NCI-H2029 treated with DMSO at 0.1 percent for 48 hours (cell line): ENCODE measurements around the gene TRAF3IP1.
"Not testable (repeated sequence)": the region's sequence is repeated elsewhere in the genome, so short reads cannot be mapped to it uniquely, and the experiment has no call there.

Source experiments
- DNase-seq: peaks from one replicate; lab custom pipeline; 2025; lab: John Stamatoyannopoulos, UW

The TRAF3IP1 gene

DNA sequence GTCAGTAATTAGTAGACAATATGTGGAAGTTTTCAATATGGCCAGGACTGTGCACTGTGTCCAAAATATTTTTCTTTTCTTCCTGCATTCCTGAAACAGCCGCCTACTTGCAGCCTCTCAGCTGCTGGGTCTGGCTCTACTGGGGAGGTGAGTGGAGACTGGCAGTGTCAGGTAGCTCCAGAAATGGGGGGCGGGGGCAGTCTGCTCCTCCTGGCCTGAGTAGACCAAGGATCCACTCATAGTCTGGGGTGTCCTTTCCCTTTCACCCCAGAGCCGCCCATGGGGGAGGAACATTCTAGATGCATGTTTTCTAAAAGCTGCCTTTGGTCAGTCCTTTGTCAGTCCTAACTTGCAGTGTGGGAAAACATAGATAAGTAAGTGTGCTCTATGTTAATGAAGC lies 23.7 kb downstream of the TRAF3IP1 start:
- DNase-seq, result no peak

DNA sequence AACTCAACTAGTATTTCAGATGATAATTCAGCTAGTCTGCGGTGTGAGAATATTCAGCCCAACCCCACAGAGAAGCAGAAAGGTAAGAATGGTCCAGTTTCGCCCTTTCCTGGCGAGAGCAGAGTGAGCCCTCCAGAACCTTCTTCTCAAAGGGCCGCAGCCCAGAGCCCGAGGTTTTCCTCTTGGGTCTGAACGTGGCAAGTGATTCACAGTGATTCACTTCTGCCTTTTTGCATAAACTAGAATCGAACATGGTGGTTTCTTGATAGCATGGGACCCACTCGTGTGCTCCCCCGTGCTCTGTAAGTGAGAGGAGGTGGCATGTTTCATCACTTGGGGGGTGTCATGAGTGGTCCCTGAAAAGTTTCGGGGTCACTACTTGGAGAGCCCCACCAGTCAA lies 24.2 kb downstream of the TRAF3IP1 start:
- no peak for DNase-seq

DNA sequence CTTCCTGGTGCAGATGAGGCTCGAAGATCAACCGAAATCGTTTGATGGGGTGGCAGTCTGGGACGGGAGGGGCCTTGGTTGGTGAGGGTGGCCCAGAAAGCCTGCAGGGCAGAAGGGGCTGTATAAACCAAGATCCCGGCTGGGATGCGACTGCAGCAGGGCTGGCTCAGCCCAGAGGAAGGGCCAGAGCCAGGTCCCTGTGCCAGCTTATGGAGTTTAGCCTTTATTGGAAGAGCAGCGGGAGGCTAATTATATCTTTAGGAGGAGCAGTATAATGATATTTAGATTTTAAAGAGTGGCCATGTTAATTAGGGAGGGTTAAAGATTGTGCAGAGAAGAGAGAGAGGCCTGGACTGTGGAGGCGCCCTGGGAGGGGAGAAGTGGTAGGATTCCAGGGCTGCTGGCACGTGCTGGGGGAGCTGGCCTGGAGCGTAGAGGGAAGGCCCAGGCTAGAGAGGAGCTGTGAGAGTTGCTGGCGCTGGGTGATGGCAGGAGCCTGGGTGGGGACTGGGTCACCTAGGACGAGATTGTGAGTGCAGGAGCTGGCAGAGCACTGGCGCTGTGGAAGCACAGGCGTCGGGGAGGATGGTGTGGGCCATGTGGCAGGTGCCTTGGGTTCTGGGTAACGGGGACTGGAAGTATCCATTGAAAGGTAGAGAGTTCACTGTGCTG lies 25.1 kb downstream of the TRAF3IP1 start:
- DNase-seq, result no peak

DNA sequence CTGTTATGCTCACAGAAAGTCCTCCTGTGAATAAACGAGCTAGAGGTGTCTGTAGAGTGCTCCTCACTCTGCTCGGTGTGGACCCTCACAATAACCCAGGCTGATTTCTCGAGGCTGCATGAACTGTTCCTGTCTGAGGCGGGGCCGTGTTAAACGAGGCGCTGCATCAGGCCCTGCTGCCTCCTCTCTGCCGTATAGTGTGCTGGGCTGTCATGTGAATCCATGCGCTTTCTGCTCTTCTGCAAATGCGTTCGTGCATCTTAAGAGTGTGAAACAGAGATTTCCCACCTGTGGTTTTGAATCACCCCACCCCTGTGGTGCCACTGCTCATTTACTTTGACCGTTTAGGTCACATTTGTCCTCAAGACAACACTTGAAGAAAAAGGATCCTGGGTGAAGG lies 26.2 kb downstream of the TRAF3IP1 start:
- DNase-seq, result no peak

DNA sequence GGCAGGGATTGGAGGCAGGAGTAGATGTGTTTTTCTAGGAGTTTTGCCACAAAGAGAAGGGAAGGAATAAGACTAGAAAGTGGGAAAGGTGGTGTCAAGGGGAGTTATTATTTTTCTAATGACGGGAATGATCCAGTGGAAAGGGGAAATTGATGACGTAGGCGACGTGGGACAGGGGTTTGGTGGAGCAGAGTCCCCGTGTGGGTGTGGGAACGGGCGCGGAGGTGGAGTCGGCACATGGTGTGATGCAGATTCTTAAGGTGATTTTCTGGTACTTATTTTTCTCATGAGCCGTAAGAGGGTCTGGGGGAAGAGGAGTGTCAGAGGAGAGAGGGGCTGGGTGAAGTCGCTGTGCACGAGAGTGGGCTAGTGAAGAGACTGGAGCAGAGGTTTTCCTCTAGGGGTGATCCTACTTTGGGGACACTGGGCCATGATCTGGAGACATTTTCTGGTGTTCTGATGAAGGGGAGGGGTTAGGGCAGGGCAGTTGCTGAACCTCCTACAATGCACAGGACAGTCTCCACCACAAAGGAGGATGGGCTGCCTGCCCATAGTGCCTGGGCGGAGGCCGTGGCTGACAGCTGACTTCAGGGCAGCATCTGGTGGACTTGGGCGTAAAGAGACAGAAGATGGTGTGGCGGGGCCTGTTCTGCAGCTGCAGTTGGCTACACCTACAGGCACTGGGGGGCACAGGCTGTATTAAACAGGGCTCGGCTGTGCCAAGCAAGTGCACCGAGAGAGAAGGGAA lies 30.0 kb downstream of the TRAF3IP1 start:
- no peak for DNase-seq

DNA sequence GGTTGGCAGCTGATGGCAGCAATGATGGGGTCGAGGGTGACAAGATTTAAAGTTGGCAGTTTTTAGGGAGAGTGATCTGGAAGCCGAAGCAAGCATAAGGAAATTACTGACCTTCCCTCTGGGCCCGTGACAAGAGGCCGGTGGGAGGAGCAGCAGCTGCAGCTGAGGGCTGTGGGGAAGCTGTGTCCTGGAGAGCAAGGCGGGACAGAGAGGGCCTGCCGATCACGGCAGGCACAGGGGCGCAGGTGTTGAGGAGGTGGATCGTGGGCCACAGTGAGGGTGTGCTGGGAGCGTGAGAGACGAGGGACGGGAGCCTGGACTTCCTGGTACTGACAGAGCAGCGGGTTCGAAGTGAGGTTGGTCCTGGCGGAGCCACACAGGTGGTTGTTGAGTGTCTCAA lies 31.0 kb downstream of the TRAF3IP1 start:
- no peak for DNase-seq

DNA sequence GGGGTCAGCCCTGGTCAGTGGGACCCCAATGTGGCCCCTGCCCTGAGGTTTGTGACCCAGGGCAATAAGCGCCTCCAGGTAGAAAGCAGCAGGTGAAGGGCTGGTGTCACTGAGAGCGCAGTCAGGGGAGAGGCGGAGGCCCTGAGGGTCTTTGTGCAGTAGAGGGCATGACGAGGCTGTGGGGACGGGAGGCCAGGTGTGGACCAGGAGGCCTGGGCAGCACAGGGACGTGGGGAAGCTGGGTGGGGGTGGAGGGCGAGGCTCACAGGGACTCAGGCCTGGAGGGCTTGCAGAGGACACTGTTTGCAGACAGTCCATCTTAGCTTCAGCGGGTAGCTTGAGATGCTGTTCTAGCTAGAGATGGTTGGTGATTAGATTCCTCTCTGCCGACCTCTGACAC lies 32.0 kb downstream of the TRAF3IP1 start:
- no peak for DNase-seq

DNA sequence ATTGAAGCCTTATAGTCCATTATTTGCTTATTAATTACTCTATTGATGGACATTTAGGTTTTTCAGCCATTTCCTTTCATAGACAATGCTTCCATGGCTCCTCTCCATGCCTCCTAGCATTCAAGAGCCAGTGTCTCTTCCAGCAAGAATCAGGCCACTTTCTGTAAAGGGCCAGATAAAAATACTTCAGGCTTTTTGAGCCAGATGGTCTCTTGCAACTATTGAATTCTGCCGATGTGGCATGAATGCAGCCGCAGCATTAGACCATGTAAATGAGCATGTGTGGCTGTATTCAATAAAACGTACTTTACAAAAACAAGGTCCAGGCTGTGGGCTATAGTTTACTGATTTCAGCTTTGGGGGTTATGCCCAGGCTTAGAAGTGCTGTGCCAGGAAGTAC lies 38.5 kb downstream of the TRAF3IP1 start:
- DNase-seq, result no peak

DNA sequence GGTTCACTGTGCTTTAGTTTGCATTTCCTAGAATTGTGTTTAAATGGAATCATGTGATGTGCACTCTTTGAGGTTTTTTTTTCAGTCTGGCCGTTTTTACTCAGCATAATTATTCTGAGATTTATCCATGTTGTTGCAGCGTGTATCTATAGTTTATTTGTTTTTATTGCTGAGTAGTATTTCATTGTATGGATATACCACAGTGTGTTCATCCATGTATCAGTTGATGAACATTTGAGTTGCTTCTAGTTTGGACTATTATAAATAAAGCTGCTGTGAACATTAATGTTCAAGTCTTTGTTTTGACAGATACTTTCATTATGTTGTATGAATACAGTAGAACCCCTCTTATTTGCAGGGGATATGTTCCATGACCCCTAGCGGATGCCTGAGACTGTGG lies 39.1 kb downstream of the TRAF3IP1 start:
- DNase-seq, result no peak

DNA sequence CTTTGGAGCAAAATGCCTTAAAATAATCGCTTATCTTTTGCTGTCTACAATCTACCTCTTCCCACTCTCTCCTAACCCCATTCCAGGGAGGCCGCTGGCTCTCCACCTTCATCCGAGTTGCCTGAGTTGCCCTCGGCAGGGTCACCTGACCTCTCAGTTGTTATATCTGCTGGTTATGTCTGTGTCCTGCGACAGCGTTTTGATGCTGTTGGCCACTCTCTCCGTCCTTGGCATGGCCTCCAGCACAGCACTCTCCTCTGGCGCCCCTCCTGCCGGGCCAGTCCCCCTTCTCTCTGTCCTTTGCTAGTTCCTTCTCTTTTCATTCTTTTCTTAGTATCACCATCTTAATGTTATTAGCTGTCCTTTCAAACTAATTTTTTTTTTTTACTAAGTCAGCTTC lies 41.6 kb downstream of the TRAF3IP1 start:
- no peak for DNase-seq

DNA sequence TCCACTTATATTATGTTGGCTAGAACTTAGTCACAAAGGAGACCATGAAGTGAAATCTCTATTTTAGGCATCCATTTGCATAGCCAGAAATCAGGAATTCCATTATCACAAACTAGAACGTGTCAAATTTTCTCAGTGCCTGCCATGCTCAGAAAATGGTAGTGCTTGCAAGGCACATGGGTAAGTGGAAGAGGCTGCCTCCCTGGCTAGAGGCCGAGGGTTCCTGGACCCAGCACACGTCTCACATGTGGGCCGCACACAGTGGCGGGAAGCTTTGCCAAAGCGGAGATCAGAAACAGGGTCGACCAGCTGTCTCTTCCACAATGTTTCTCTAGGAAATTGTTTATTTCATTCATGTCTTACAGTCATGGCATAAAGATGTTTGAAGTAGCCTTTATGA lies 42.3 kb downstream of the TRAF3IP1 start:
- no peak for DNase-seq

DNA sequence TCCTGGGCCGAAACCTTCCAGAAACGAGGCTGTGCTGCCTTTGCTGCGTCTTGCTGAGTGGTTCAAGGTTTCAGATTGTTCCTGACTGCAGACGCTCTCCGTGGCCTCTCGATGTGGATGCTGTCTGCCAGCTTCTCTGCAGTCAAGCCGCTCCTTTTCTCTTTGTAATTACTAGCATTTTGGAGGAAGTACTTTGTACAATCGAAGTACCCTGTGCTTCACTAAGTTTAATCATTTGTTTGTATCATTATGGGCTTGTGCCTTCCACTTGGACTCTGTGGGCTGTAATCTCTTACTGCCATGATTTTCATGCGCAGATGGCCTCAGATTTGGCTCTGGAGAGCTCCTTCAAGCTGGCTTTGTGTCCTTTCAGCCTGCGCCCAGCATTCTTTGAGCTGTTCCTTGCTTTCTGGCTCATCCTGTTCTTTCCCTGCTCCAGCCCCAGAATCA lies 49.3 kb downstream of the TRAF3IP1 start:
- no peak for DNase-seq

DNA sequence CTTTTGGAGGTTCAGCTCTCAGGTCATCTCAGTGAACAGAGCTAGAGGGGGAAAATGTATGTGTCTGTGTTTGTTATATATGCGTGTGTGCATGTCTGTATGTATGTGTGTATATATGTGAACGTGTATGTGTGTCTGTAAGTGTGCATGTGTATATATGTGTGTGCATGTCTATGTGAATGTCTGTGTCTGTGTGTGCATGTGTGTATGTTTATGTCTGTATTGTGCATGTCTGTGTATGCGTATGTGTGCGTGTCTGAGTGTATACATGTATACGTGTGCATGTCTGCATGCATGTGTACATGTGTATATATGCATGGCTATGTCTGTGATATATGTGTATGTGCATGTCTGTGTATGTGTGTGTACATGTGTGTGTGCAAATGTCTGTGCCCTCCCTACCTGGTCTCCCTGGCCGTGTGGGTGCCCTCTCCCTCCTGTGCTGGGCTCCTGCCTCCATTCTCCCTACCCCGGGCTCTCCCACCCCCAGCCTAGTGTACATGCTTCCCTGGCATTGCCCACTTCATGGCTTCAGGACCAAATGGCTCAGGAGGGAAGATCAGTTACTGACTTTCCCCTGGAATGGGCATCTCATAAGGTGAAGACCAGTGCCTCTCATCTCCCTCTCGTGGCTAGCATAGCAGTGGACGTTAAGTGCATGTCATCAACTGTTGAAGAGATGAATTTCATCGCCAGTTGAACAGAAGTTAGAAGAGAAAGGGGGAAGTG lies 49.9 kb downstream of the TRAF3IP1 start:
- DNase-seq, result no peak

DNA sequence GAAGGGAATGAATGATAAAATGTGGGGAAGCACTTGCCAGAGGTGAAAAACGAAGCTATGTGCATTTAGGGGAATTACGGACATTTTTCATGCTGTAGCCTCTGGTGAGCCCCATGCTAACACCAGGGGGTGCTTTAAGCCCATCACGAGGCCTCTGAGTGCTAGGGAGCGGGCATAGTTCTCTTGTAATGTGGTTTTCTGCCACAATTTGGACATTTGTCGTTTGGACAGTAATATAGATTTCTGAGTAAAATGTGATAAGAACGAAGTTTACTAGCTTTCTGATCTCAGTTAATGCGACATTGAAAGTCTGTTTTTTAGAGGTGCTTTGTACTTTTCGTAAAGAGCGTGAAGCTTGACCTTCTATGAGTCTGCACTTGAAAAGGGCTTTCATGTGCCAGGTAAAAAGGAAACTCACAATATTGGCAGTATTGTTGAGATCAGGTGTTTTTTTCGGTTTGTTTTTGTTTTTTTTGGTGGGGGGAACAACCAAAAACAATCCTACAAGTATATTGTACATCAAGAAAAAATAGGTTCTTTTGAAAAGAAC lies 50.6 kb downstream of the TRAF3IP1 start:
- DNase-seq, result peak; percentile 40

DNA sequence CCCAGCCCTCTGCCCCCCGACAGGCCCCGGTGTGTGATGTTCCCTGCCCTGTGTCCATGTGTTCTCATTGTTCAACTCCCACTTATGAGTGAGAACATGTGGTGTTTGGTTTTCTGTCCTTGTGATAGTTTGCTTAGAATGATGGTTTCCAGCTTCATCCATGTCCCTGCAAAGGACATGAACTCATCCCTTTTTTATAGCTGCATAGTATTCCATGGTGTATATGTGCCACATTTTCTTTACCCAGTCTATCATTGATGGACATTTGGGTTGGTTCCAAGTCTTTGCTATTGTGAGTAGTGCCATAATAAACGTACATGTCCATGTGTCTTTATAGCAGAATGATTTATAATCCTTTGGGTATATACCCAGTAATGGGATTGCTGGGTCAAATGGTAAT lies 52.0 kb downstream of the TRAF3IP1 start:
- not testable (repeated sequence) for DNase-seq

DNA sequence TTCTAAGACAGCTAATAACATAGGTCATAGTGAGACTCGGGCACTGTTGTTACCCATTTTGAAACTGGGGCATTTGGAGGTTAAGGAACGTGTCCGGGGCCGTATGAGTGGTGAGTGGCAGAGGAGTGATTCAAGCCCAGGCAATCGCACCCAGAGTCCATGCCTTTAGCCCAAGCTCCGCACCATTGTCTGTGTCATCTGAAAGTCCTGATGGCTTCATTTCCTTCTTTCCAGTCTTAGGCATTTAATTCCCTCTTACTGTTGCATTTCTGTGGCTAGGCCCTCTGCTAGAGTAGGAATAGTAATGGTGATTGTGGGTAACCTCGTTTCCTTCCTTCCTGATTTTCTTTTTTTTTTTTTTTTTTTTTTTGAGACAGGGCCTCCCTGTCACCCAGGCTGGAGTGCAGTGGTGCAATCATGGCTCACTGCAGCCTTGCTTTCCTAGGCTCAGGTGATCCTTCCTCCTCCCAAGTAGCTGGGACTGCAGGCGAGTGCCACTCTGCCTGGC lies 56.6 kb downstream of the TRAF3IP1 start:
- no peak for DNase-seq

DNA sequence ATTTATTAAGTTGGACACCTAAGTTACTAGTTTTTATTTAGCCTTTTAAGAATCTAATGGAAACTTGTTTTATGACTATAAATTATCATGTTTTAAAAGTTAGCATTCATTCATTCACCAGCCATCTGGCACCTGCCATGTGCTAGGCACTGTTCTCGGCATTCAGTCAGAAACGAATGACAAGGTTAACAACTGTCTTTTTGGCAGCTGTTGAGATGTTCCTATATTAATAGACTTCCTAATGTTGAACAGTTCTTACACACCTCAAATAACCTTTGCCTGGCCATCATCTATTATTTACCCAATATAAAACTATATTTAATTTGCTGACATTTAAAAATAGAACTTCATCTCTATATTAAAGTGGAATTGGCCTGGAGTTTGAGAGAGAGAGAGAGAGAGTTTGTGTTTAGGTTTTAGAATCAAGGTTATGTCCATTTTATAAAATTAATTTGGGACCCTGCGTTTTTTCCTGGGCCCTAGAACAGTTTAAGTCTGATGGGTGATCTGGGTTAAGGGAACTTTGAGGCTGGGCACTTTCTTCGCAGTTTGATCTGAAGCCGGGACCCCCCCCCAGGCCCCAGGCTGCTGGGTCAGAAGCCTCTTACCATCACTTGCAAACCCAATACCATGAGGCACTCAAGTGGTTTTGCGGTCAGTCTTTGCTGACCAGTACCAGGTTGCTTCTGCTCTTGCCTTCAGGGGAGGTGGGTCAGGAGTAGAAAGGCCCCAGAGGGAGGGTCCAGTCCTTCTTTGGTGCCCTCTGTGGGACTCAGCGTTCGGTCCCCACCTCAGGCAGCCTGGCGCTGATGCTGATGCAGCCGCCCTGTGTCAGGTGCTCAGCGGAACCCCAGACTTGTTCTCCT lies 58.1 kb downstream of the TRAF3IP1 start:
- DNase-seq, result no peak

DNA sequence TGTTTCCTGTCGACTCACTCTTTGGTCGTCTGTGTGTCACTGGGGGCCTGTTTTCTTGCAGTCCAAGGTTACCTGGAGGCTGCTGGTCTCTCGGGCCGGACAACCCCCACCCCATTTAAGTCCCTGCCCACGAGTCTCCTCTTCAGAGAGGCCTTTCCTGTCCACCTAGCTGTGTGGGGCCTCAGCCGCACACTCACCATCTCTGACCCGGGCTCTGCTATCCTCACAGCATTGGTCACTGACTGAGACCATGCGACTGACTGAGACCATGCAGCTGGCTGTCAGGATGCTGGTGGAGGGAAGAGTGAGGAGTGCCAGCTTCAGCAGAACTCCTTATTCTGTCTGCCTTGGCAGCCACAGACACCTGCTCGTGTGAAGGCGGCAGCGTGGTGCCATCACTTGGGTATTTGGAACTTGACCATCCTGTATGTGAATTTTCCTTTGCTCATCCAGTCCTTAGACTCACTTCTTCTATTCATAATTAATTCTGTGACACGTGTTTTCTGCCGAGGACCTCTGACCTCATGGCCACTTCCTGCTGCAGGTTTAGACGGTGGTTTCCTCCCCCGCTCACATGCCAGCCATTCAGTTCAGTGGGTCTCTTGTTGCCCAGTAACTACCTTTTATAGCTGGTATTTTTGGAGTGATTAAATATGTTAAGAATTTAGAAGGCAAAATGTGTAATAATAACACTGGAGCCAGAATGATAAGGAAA lies 58.9 kb downstream of the TRAF3IP1 start:
- no peak for DNase-seq

DNA sequence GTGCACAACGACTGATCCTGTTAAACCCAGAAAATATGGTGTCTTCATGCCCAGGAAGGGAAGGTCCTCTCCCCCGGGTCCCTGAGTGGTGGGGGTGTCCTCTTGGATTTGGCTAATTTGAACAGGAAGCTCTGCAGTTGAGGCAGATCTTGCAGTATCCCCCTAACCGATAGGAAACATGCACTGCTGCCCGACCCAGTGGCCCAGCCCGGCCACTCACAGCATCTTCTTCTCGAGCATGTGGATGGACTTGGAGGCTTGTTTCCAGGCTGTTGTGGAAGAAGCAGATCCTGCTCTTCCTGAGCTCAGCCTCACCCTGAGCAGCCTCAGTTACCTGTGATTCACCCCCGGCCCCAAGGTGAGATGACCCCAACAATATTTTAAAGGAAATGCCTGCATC lies 60.0 kb downstream of the TRAF3IP1 start:
- DNase-seq, result no peak

DNA sequence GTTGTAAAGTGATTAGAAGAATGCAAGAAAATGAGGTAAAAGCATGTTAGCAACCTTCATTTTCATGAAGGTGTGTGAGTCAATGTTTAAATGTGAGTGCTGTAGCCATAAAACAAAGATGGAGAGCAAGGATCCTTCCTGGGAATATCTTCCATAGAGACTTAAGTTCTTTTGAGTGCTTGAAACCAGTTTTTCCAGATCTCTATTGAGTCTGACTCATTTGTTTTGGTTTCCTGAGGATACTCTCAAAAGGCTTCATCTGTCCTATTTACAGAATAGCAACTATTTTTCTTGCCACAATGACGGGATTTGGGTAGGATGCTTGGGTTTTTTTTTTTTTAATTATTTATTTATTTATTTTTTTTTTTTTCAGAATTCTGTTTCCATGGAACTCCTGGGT lies 60.5 kb downstream of the TRAF3IP1 start:
- no peak for DNase-seq
